CD8-positive, alpha-beta memory T cell (primary cell): ENCODE results near the gene DNAH2. TPM values are rescaled to one million over a fixed set of nuclear protein-coding genes. Genes with fewer than 3 reads are reported as not detected.
A peak's percentile ranks its signal among the peaks of the same experiment; 100 is the strongest.

Experiments used
- CTCF ChIA-PET: fragments of 350-600 bp; sonication (Branson Sonifier 250); formaldehyde crosslinking; loops from one replicate; lab custom pipeline; 2021; ENCODE audit warnings: antibody characterized with exemption; lab: Charles Lee
- POLR2A ChIA-PET: fragments of 350-600 bp; sonication (Branson Sonifier 250); formaldehyde crosslinking; loops from one replicate; lab custom pipeline; 2021; ENCODE audit warnings: antibody characterized with exemption; lab: Charles Lee
- DNase-seq, 5 donors: peaks; one replicate each; pipeline versions ENCODE4 v3.0.0 to v3.0.0-alpha.2; 2020 to 2022; ENCODE audit warnings: mixed read lengths in 1 of 5
- H3K27ac ChIP-seq: one replicate; pipeline ENCODE4 v1.7.0; 2013; ENCODE audit warnings: low read depth, mild to moderate bottlenecking, low read length, moderate library complexity
- H3K27me3 ChIP-seq: 2 replicates; pipeline ENCODE4 v1.7.0; 2013; ENCODE audit warnings: low read length, mild to moderate bottlenecking; ENCODE audit not compliant: insufficient read depth, poor library complexity, severe bottlenecking
- H3K36me3 ChIP-seq: 2 replicates; pipeline ENCODE4 v1.7.0; 2013; ENCODE audit warnings: mild to moderate bottlenecking, low read length, moderate library complexity; ENCODE audit not compliant: insufficient read depth
- H3K4me1 ChIP-seq: 2 replicates; pipeline ENCODE4 v1.7.0; 2013; ENCODE audit warnings: mild to moderate bottlenecking, low read length, moderate library complexity; ENCODE audit not compliant: insufficient read depth
- H3K4me3 ChIP-seq: 2 replicates; pipeline ENCODE4 v1.7.0; 2013; ENCODE audit warnings: mild to moderate bottlenecking, low read length
- H3K9me3 ChIP-seq: 2 replicates; pipeline ENCODE4 v1.7.0; 2013; ENCODE audit warnings: mild to moderate bottlenecking, low read length
- H3K27ac Mint-ChIP-seq, 8 donors: one replicate each; pipeline ENCODE4 v1.8.0; 2020 to 2021; ENCODE audit warnings: mixed read lengths in 8 of 8, mild to moderate bottlenecking in 6 of 8, inconsistent platforms in 3 of 8, moderate library complexity in 3 of 8
- H3K27me3 Mint-ChIP-seq, 2 donors: one replicate each; pipeline ENCODE4 v1.8.0; 2020 to 2021; ENCODE audit warnings: mixed read lengths in 2 of 2, mild to moderate bottlenecking in 1 of 2, moderate library complexity in 1 of 2
- H3K36me3 Mint-ChIP-seq, 3 donors: one replicate each; pipeline ENCODE4 v1.8.0; 2020 to 2021; ENCODE audit warnings: mixed read lengths in 3 of 3, inconsistent platforms in 1 of 3, mild to moderate bottlenecking in 1 of 3
- H3K4me1 Mint-ChIP-seq, 3 donors: one replicate each; pipeline ENCODE4 v1.8.0; 2020 to 2021; ENCODE audit warnings: mixed read lengths in 3 of 3, inconsistent platforms in 1 of 3, mild to moderate bottlenecking in 1 of 3
- H3K4me3 Mint-ChIP-seq, 7 donors: one replicate each; pipeline ENCODE4 v1.8.0; 2020 to 2021; ENCODE audit warnings: mixed read lengths in 7 of 7, mild to moderate bottlenecking in 6 of 7, moderate library complexity in 4 of 7, inconsistent platforms in 2 of 7
- H3K9me3 Mint-ChIP-seq, 5 donors: one replicate each; pipeline ENCODE4 v1.8.0; 2020 to 2022; ENCODE audit warnings: mixed read lengths in 5 of 5, mild to moderate bottlenecking in 3 of 5, moderate library complexity in 2 of 5, inconsistent platforms in 1 of 5
- polyA plus RNA-seq: library from polyadenylated mRNA; unstranded; fragments of 300-500 nt; fragmentation: Illumina TruSeq; gene quantifications from one replicate; pipeline ENCODE4 v1.2.3, GENCODE V29; 2021
- total RNA-seq, 2 experiments: library from RNA; stranded (reverse); gene quantifications; one replicate each; pipeline ENCODE4 v1.2.3, GENCODE V29; 2021

DNAH2 gene
- total and polyA plus RNA-seq, 3 experiments from 2014 or later, result not detected

DNA sequence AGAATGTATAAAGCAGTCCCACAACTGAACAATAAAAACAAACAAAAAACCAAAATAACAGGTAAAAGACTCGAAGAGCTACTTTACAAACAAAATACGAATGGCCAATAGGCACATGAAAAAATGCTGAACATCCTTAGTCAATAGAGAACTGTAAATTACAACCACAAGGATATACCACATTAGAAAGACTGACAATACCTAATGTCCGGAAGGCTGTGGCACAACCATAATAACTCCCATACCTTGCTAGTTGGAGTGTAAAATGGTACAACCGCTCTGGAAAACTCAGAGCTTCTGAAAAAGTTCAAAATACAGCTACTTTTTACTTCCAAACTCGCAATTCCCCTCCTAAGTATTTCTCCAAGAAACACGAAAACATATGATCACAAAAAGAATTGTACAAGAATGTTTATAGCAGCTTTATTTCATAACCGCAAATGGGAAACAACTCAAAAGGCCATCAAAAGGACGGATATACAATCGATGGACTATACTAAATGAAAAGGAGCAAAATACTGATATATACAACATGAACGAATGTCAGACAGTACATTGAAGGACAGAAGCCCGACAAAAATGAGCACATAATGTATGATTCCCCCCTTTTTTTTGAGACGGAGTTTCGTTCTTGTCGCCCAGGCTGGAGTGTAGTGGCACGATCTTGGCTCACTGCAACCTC, 32.6 kb upstream of the DNAH2 start:
- DNase-seq, result no peak
- H3K4me3 ChIP-seq, result peak overlapping the region; percentile 99
- H3K9me3 Mint-ChIP-seq, result no peaks in the 10 kb centered on the region
- peak overlapping the region; percentile 98 to 100 (median 100) for H3K27ac Mint-ChIP-seq
- H3K4me1 ChIP-seq, result peaks cover 37% of the 10 kb centered on the region
- CTCF ChIA-PET, result interaction anchor here (1.2 to 4.5 kb wide), 5 partner anchors 12 to 249 kb away, joined by 3 to 37 read pairs (median 6); partner anchors contain the start of genes FXR2, SAT2 and TMEM102
- no peaks in the 10 kb centered on the region for H3K36me3 ChIP-seq
- POLR2A ChIA-PET, result interaction anchor here (0.9 to 4.4 kb wide), 9 partner anchors 11 to 637 kb away, joined by 3 to 70 read pairs (median 29); partner anchors contain the start of genes FXR2, MPDU1, POLR2A and SAT2
- peaks cover 0 to 31% (median 4%) of the 10 kb centered on the region in 3 donors for H3K36me3 Mint-ChIP-seq
- H3K27me3 ChIP-seq, result no peaks in the 10 kb centered on the region
- H3K27me3 Mint-ChIP-seq, result peaks cover 0 to 7% of the 10 kb centered on the region in 2 donors
- no peaks in the 10 kb centered on the region for H3K9me3 ChIP-seq
- H3K27ac ChIP-seq, result peak overlapping the region; percentile 99
- H3K4me1 Mint-ChIP-seq, result peaks cover 39 to 57% (median 45%) of the 10 kb centered on the region in 3 donors
- H3K4me3 Mint-ChIP-seq, result peak overlapping the region; percentile 93 to 99 (median 98)

DNA sequence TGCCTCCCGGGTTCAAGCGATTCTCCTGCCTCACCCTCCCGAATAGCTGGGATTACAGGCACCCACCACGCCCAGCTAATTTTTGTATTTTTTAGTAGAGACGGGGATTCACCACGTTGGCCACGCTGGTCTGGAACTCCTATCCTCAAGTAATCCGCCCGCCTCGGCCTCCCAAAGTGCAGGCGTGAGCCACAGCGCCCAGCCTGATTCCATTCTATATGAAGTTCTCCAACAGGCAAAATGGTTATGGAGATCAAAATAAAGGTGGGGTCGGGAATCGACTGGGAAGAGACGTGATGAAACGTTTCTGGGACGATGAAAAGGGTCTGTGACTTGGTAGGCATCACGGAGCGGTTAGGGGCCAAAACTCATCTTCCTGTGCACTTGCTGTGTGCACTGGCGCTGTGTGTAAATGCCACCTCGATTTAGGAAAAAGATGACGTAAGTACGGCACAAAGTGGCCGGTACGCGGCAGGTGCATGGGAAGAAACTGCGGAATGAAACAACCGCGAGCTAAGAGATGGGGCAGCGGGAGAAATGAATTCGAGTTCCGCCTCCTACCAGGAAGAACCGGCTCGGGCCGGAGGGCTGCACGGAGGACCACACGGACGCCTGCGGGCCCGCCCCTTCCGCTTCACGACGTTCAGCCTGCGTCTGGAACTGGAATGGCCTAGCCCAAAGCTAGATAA, 31.9 kb upstream of the DNAH2 start:
- DNase-seq, result peak; percentile 86 to 94 (median 91)
- H3K27me3 Mint-ChIP-seq, result peaks cover 0 to 7% of the 10 kb centered on the region in 2 donors
- H3K4me1 ChIP-seq, result peaks cover 37% of the 10 kb centered on the region
- peak overlapping the region; percentile 99 for H3K27ac ChIP-seq
- peaks cover 42 to 60% (median 44%) of the 10 kb centered on the region in 3 donors for H3K4me1 Mint-ChIP-seq
- H3K36me3 ChIP-seq, result no peaks in the 10 kb centered on the region
- H3K9me3 Mint-ChIP-seq, result no peaks in the 10 kb centered on the region
- H3K4me3 Mint-ChIP-seq, result peak overlapping the region; percentile 93 to 99 (median 98)
- H3K27me3 ChIP-seq, result no peaks in the 10 kb centered on the region
- H3K36me3 Mint-ChIP-seq, result peaks cover 0 to 35% (median 8%) of the 10 kb centered on the region in 3 donors
- H3K4me3 ChIP-seq, result peak overlapping the region; percentile 99
- H3K9me3 ChIP-seq, result no peaks in the 10 kb centered on the region
- peak overlapping the region; percentile 98 to 100 (median 100) for H3K27ac Mint-ChIP-seq
- ChIA-PET CTCF (interaction anchor here (0.5 to 4.5 kb wide), 13 partner anchors 9 to 250 kb away, joined by 3 to 37 read pairs (median 19); partner anchors contain the start of genes FXR2, MPDU1, SAT2 and SENP3), POLR2A (interaction anchor here (0.6 to 4.4 kb wide), 30 partner anchors 11 to 650 kb away, joined by 3 to 70 read pairs (median 6); partner anchors contain the start of genes ACADVL, ACAP1, ATP1B2 and CD68)

DNA sequence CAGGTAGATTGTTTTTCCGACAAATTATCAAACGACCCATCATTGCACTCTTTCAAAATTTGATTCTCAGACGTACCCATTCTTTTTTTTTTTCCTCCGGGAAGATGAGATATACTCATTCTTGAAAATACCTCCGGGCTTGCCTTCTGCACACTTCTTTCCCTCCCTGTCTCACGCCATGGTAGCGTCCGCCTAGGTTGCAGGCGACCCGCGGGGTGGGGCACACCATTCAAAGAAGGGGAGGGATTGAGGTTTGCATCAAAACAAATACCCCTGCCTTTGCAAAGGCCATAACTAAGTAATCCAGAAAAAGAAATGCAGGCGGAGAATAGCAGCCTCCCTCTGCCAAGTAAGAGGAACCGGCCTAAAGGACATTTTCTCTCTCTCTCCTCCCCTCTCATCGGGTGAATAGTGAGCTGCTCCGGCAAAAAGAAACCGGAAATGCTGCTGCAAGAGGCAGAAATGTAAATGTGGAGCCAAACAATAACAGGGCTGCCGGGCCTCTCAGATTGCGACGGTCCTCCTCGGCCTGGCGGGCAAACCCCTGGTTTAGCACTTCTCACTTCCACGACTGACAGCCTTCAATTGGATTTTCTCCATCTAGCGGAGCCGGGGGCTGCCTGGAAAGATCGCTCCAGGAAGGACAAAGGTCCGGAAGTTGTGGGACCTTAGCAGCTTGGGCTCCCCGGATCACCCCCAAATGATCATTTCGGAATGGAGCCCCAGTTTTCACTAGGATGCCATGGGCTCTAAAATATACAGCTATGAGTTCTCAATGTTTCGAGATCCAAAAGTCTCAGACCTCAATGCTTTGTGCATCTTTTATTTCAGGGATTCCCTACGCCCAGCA, 31.1 kb upstream of the DNAH2 start:
- ChIA-PET CTCF (interaction anchor here (0.5 to 4.5 kb wide), 25 partner anchors 9 to 640 kb away, joined by 3 to 37 read pairs (median 8); partner anchors contain the start of genes ATP1B2, FXR2, MPDU1 and SAT2), POLR2A (interaction anchor here (0.5 to 4.4 kb wide), 41 partner anchors 9 to 651 kb away, joined by 3 to 70 read pairs (median 6); partner anchors contain the start of genes ACADVL, ACAP1, ATP1B2 and CD68)
- H3K27me3 ChIP-seq, result no peaks in the 10 kb centered on the region
- peak; percentile 69 to 91 (median 86) for DNase-seq
- H3K4me1 ChIP-seq, result peaks cover 37% of the 10 kb centered on the region
- Mint-ChIP-seq H3K4me1 (peaks cover 42 to 60% (median 44%) of the 10 kb centered on the region in 3 donors), H3K4me3 (peak overlapping the region; percentile 93 to 99 (median 98)), H3K36me3 (peaks cover 0 to 37% (median 8%) of the 10 kb centered on the region in 3 donors), H3K27ac (peak overlapping the region; percentile 98 to 100 (median 100)), H3K9me3 (no peaks in the 10 kb centered on the region), H3K27me3 (peaks cover 0 to 7% of the 10 kb centered on the region in 2 donors)
- H3K4me3 ChIP-seq, result peak overlapping the region; percentile 99
- peak overlapping the region; percentile 99 for H3K27ac ChIP-seq
- no peaks in the 10 kb centered on the region for H3K9me3 ChIP-seq
- H3K36me3 ChIP-seq, result no peaks in the 10 kb centered on the region

DNA sequence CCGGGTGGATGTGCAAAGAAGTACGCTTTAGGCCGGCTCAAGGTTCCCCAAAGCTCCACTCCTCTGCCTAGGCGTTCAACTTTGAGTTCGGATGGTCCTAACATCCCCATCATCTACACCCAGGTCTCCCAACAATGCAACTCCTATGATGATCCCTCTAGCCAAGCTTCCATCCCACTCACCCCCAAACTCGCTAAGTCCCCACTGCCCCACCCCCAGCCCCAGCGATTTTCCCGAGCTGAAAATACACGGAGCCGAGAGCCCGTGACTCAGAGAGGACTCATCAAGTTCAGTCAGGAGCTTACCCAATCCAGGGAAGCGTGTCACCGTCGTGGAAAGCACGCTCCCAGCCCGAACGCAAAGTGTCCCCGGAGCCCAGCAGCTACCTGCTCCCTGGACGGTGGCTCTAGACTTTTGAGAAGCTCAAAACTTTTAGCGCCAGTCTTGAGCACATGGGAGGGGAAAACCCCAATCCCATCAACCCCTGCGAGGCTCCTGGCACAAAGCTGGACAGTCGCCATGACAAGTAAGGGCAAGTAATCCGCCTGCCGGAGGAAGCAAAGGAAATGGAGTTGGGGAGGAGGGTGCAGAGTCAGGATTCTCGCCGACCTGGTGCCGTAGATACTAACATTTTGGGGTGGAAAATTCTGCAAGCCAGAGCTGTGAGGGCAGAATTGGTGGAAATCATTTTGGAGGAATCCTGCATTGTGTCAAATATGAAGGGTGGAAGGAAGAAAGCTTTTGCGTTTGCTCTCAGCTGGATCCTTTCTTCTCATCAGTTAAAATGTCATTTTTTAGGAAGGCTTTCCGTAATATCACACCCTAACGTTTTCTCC, 30.3 kb upstream of the DNAH2 start, which contains the start of gene TP53:
Gene TP53, minus strand, starts transcription at position 419 of the 836 bp plus-strand sequence. CDS start 10,896 bp downstream, outside the sequence.
- H3K36me3 Mint-ChIP-seq, result peaks cover 0 to 39% (median 8%) of the 10 kb centered on the region in 3 donors
- CTCF ChIA-PET, result interaction anchor here (0.6 to 4.5 kb wide), 36 partner anchors 10 to 641 kb away, joined by 3 to 37 read pairs (median 5); partner anchors contain the start of genes ACAP1, ATP1B2, BORCS6 and CHRNB1
- H3K27ac Mint-ChIP-seq, result peak within 1 kb of the TSS; percentile 98 to 100 (median 100)

DNA sequence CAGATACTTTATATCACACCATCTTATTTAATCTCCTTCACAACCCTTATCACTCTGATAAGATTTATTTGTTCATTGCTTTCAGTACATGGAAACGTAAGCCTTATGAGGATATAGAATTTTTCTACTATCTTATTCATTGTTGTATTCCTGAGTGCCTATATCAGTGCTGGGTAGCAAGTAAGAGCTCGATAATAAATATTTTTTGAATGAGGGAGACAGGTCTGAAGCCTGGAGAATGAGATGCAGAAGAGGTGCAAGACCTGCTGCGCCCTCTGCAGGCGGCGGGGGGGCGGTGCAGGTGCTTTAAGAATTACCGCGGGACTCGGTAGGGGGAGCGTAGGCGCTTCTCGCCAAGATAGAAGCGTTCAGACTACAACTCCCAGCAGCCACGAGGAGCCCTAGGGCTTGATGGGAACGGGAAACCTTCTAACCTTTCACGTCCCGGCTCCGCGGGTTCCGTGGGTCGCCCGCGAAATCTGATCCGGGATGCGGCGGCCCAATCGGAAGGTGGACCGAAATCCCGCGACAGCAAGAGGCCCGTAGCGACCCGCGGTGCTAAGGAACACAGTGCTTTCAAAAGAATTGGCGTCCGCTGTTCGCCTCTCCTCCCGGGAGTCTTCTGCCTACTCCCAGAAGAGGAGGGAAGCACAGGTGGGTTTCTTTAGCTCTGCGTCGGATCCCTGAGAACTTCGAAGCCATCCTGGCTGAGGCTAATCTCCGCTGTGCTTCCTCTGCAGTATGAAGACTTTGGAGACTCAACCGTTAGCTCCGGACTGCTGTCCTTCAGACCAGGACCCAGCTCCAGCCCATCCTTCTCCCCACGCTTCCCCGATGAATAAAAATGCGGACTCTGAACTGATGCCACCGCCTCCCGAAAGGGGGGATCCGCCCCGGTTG, 29.4 kb upstream of the DNAH2 start, which contains the start of gene WRAP53:
Gene WRAP53, plus strand, starts transcription at position 570 of the 900 bp plus-strand sequence. Its CDS starts 172 bp downstream, at position 742.
- Mint-ChIP-seq H3K9me3 (no peaks in the 10 kb centered on the region), H3K4me3 (peak within 1 kb of the TSS; percentile 93 to 99 (median 98)), H3K36me3 (peaks cover 3 to 42% (median 9%) of the 10 kb centered on the region in 3 donors), H3K27ac (peak within 1 kb of the TSS; percentile 98 to 100 (median 100)), H3K4me1 (peaks cover 39 to 55% (median 44%) of the 10 kb centered on the region in 3 donors), H3K27me3 (peaks cover 0 to 7% of the 10 kb centered on the region in 2 donors)
- no peaks in the 10 kb centered on the region for H3K27me3 ChIP-seq
- H3K4me3 ChIP-seq, result peak within 1 kb of the TSS; percentile 99
- peaks cover 37% of the 10 kb centered on the region for H3K4me1 ChIP-seq
- no peaks in the 10 kb centered on the region for H3K36me3 ChIP-seq
- DNase-seq, result peak; percentile 88 to 96 (median 94)
- peak within 1 kb of the TSS; percentile 99 for H3K27ac ChIP-seq
- no peaks in the 10 kb centered on the region for H3K9me3 ChIP-seq
- ChIA-PET POLR2A (interaction anchor here (0.5 to 4.4 kb wide), 32 partner anchors 11 to 642 kb away, joined by 3 to 70 read pairs (median 6); partner anchors contain the start of genes ACAP1, ATP1B2, CTC1 and CYB5D1), CTCF (interaction anchor here (0.6 to 4.5 kb wide), 37 partner anchors 11 to 642 kb away, joined by 3 to 37 read pairs (median 5); partner anchors contain the start of genes ACAP1, ATP1B2, BORCS6 and CHRNB1)

More for the DNA sequence above, 30.3 kb upstream of the DNAH2 start, which contains the start of gene TP53:
- Mint-ChIP-seq H3K27me3 (peaks cover 0 to 7% of the 10 kb centered on the region in 2 donors), H3K4me3 (peak within 1 kb of the TSS; percentile 93 to 99 (median 98)), H3K9me3 (no peaks in the 10 kb centered on the region), H3K4me1 (peaks cover 42 to 59% (median 44%) of the 10 kb centered on the region in 3 donors)
- no peaks in the 10 kb centered on the region for H3K9me3 ChIP-seq
- H3K4me3 ChIP-seq, result peak within 1 kb of the TSS; percentile 99
- POLR2A ChIA-PET, result interaction anchor here (0.5 to 4.4 kb wide), 38 partner anchors 10 to 641 kb away, joined by 3 to 70 read pairs (median 6); partner anchors contain the start of genes ACAP1, ATP1B2, CTC1 and CYB5D1
- H3K36me3 ChIP-seq, result no peaks in the 10 kb centered on the region
- peak within 1 kb of the TSS; percentile 99 for H3K27ac ChIP-seq
- no peaks in the 10 kb centered on the region for H3K27me3 ChIP-seq
- DNase-seq, result peak; percentile 81 to 93 (median 86)
- peaks cover 37% of the 10 kb centered on the region for H3K4me1 ChIP-seq
